ENCODE results near the gene TMOD1. TPM values are rescaled to one million over a fixed set of nuclear protein-coding genes. Genes with fewer than 3 reads are reported as not detected.
A peak's percentile ranks its signal among the peaks of the same experiment; 100 is the strongest.

The TMOD1 gene
- total and polyA plus RNA-seq, 9 of the 15 experiments (the other 6 are each of a cell fraction or from before 2014, with no cell fraction given): 7.1 to 41.2 (median 14.2) TPM

GRCh38 chr9:97632985-97633858 is 131.8 kb downstream of the TMOD1 start, which contains the start of the genes NCBP1 and TSTD2 (continued):
- TF ChIP-seq PRDM10 (IDR thresholded peaks at IDR 0.05; ENCODE audit: partially characterized antibody) (peak; percentile 82), ZC3H11A (IDR thresholded peaks at IDR 0.05; ENCODE audit: low read depth, low read length) (no peak), SNRNP70 (optimal IDR thresholded peaks at IDR 0.05; ENCODE audit: low read depth, low read length) (no peak), NCOA6 (IDR thresholded peaks at IDR 0.05) (no peak), TEAD2 (tag; IDR thresholded peaks at IDR 0.05) (no peak; the same call in 1 of the 2 replicates), TARDBP (IDR thresholded peaks at IDR 0.05) (no peak), NCOR1 (IDR thresholded peaks at IDR 0.05) (no peak), PPARD (CRISPR knock-in tag; IDR thresholded peaks at IDR 0.05) (no peak), IFI16 (CRISPR knock-in tag; IDR thresholded peaks at IDR 0.05) (no peak), OTX1 (CRISPR knock-in tag; IDR thresholded peaks at IDR 0.05) (0 out of 2 replicates have a peak, but pooled peaks have one; percentile 56), SP2 (IDR thresholded peaks at IDR 0.05; ENCODE audit: extremely low read depth, low read depth, low read length, poor library complexity, severe bottlenecking) (peak; percentile 95), HDAC1 (IDR thresholded peaks at IDR 0.05) (peak in 1 of 2 experiments; percentile 75; a peak in 2 of 4 replicates), PURB (CRISPR knock-in tag; IDR thresholded peaks at IDR 0.05; ENCODE audit: low read depth) (no peak), NFRKB (IDR thresholded peaks at IDR 0.05; ENCODE audit: low read depth) (no peak), TFAM (CRISPR knock-in tag; conservative IDR thresholded peaks at IDR 0.05) (no peak), RBM39 (optimal IDR thresholded peaks at IDR 0.05; ENCODE audit: low read depth, low read length) (no peak), TBL1XR1 (IDR thresholded peaks at IDR 0.05; ENCODE audit: low read length in 2 of 2) (peak in 1 of 2 experiments; percentile 5; a peak in 1 of 4 replicates)
- TF ChIP-seq, protein P1, sequence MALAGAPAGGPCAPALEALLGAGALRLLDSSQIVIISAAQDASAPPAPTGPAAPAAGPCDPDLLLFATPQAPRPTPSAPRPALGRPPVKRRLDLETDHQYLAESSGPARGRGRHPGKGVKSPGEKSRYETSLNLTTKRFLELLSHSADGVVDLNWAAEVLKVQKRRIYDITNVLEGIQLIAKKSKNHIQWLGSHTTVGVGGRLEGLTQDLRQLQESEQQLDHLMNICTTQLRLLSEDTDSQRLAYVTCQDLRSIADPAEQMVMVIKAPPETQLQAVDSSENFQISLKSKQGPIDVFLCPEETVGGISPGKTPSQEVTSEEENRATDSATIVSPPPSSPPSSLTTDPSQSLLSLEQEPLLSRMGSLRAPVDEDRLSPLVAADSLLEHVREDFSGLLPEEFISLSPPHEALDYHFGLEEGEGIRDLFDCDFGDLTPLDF (CRISPR knock-in tag; IDR thresholded peaks at IDR 0.05): peak; percentile 54; the same call in 1 of the 2 replicates

Measured in K562 (cell line).